Right lobe of liver (tissue), 4 donors: ENCODE data around the gene CDH23.

Experiments used
- POLR2A ChIP-seq: fragments of 450-650 bp; IDR thresholded peaks from one replicate; pipeline ENCODE4 v1.6.1; 2017; ENCODE audit warnings: antibody characterized with exemption, mild to moderate bottlenecking
- TF ChIP-seq, protein P1 (sequence below), 4 donors: fragments of 200-600 bp in 3 of 4; fragments of 450-650 bp in 1 of 4; IDR thresholded peaks; one replicate each; pipeline versions ENCODE4 v1.5.1 to v1.8.0; 2016 to 2022; ENCODE audit warnings: antibody characterized with exemption in 4 of 4, mild to moderate bottlenecking in 2 of 4
- donor health status: DM: no; HTN: no; CAD: no.
- donor health status: DM: no; HTN: no; CAD: no.
- donor health status: DM: no; HTN: yes; CAD: no.

DNA sequence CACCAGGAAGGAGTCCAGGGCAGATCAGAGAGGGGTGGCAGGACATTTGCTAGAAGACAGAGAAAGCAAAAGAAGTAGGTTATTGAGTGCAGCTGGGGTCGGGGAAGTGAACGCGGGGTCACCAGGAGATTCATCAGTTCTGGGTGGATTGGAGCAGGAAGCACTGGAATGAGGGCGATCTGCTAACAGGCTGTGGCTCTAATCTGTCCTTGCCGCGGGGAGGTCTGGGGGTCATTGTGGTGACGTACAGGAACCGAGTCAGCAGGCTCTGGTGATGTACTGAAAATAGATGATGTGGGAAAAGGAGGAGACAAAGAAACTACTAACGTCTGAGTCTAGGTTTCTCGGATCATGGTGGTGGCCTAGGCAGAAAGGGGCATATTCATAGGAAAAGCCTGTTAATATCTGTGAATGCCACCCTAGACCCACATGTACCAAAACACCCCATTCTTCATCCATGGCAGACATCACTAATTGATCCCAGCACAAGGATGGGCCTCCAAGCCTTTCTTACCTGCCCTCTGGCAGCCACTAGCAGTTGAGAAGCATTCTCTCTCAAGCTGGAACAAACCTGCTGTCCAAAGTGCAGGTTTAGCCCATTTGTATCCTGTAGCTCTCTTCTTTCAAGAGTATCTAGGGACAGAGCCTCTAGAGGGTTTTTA, 188.3 kb downstream of the CDH23 start:
- TF ChIP-seq, protein P1, sequence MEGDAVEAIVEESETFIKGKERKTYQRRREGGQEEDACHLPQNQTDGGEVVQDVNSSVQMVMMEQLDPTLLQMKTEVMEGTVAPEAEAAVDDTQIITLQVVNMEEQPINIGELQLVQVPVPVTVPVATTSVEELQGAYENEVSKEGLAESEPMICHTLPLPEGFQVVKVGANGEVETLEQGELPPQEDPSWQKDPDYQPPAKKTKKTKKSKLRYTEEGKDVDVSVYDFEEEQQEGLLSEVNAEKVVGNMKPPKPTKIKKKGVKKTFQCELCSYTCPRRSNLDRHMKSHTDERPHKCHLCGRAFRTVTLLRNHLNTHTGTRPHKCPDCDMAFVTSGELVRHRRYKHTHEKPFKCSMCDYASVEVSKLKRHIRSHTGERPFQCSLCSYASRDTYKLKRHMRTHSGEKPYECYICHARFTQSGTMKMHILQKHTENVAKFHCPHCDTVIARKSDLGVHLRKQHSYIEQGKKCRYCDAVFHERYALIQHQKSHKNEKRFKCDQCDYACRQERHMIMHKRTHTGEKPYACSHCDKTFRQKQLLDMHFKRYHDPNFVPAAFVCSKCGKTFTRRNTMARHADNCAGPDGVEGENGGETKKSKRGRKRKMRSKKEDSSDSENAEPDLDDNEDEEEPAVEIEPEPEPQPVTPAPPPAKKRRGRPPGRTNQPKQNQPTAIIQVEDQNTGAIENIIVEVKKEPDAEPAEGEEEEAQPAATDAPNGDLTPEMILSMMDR (IDR thresholded peaks at IDR 0.05), result no peak
- TF ChIP-seq POLR2A, result no peak
